Measurements from ENCODE around the gene TET3. TPM values are rescaled to one million over a fixed set of nuclear protein-coding genes. Genes with fewer than 3 reads are reported as not detected.

TET3 gene
- total and polyA plus RNA-seq, 2 experiments from 2014 or later = 3.6 to 14.5 TPM

DNA sequence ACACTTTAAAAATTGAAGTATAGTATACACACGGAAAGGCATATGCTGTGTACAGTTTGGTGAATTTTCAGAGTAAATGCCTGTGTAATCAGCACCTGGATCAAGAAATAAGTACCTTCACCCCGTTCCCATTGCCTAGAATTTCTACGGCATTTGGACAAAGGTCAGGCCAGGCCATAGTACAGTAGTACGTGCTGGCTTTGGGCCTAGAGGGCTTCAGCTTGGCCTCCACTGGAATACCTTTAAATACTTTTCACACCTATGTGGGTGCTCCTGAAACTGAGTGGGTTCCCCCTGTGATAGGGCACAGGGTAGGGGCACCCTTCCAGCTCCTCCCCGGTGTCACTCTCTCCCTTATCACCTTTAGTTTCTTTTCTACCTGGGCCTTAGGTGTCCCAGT, 26.5 kb downstream of the TET3 start:
- no peaks in the 10 kb centered on the region for H3K9me3 ChIP-seq (ENCODE audit: low read depth)
- peaks cover 62% of the 10 kb centered on the region for H4K20me1 ChIP-seq (ENCODE audit: insufficient read depth, poor library complexity, severe bottlenecking)
- TF ChIP-seq, protein P1, sequence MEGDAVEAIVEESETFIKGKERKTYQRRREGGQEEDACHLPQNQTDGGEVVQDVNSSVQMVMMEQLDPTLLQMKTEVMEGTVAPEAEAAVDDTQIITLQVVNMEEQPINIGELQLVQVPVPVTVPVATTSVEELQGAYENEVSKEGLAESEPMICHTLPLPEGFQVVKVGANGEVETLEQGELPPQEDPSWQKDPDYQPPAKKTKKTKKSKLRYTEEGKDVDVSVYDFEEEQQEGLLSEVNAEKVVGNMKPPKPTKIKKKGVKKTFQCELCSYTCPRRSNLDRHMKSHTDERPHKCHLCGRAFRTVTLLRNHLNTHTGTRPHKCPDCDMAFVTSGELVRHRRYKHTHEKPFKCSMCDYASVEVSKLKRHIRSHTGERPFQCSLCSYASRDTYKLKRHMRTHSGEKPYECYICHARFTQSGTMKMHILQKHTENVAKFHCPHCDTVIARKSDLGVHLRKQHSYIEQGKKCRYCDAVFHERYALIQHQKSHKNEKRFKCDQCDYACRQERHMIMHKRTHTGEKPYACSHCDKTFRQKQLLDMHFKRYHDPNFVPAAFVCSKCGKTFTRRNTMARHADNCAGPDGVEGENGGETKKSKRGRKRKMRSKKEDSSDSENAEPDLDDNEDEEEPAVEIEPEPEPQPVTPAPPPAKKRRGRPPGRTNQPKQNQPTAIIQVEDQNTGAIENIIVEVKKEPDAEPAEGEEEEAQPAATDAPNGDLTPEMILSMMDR (IDR thresholded peaks at IDR 0.05; ENCODE audit: poor library complexity) = no peak
- TF ChIP-seq EZH2 (IDR thresholded peaks at IDR 0.05; ENCODE audit: borderline replicate concordance) = no peak
- no peak for TF ChIP-seq EZH2phosphoT487 (IDR thresholded peaks at IDR 0.05; ENCODE audit: low read depth, severe bottlenecking, unreplicated experiment)
- H3K36me3 ChIP-seq (replicated peaks; ENCODE audit: insufficient read depth, low read depth) = no peaks in the 10 kb centered on the region
- H3K27me3 ChIP-seq = no peaks in the 10 kb centered on the region
- no peaks in the 10 kb centered on the region for H3K9me2 ChIP-seq (replicated peaks; ENCODE audit: insufficient read depth)
- no peak overlapping the region for H3K27ac ChIP-seq
- no peak overlapping the region for H3K4me2 ChIP-seq
- peaks cover 97% of the 10 kb centered on the region for H3K79me2 ChIP-seq
- H3K4me1 ChIP-seq (ENCODE audit: insufficient read depth) = no peaks in the 10 kb centered on the region
- H2AFZ ChIP-seq = no peak overlapping the region
- WGBS (ENCODE audit: low lambda C conversion rate, missing lambda C conversion rate) = 84% methylated on average over 5 of the region's 5 CpGs
- no peak for DNase-seq (ENCODE audit: low spot score)
- H3K4me3 ChIP-seq = no peak overlapping the region

DNA sequence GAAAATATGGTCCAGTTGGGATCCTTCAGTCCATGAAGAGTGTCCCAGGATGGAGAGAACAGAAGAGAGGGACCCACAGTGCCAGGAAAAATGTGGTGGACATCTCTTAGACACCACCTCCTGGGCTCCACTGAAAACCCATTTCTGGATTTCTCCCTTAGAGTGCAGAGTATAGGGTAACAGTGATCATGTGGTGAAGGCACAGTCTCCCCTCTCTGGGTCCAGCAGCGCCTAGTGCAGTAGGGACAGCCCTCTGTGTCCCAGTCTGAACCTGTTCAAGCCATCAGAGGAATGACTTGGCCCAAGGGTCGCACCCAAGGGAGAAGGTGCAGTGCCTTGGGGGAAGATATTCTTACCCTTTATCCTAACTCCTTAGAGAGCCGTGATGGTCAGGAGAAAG, 30.1 kb downstream of the TET3 start:
- H3K4me3 ChIP-seq = no peak overlapping the region
- peaks cover 42% of the 10 kb centered on the region for H4K20me1 ChIP-seq (ENCODE audit: insufficient read depth, poor library complexity, severe bottlenecking)
- H3K79me2 ChIP-seq = peaks cover 94% of the 10 kb centered on the region
- no peak overlapping the region for H2AFZ ChIP-seq
- no peaks in the 10 kb centered on the region for H3K4me1 ChIP-seq (ENCODE audit: insufficient read depth)
- WGBS (ENCODE audit: low lambda C conversion rate, missing lambda C conversion rate) = 100% methylated on average over 3 of the region's 3 CpGs
- DNase-seq (ENCODE audit: low spot score) = no peak
- H3K9me3 ChIP-seq (ENCODE audit: low read depth) = no peaks in the 10 kb centered on the region
- H3K36me3 ChIP-seq (replicated peaks; ENCODE audit: insufficient read depth, low read depth) = no peaks in the 10 kb centered on the region
- H3K27me3 ChIP-seq = no peaks in the 10 kb centered on the region
- no peaks in the 10 kb centered on the region for H3K9me2 ChIP-seq (replicated peaks; ENCODE audit: insufficient read depth)
- no peak overlapping the region for H3K4me2 ChIP-seq
- TF ChIP-seq EZH2phosphoT487 (IDR thresholded peaks at IDR 0.05; ENCODE audit: low read depth, severe bottlenecking, unreplicated experiment) = no peak
- TF ChIP-seq, protein P1 (IDR thresholded peaks at IDR 0.05; ENCODE audit: poor library complexity) = no peak
- TF ChIP-seq EZH2 (IDR thresholded peaks at IDR 0.05; ENCODE audit: borderline replicate concordance) = no peak
- no peak overlapping the region for H3K27ac ChIP-seq

DNA sequence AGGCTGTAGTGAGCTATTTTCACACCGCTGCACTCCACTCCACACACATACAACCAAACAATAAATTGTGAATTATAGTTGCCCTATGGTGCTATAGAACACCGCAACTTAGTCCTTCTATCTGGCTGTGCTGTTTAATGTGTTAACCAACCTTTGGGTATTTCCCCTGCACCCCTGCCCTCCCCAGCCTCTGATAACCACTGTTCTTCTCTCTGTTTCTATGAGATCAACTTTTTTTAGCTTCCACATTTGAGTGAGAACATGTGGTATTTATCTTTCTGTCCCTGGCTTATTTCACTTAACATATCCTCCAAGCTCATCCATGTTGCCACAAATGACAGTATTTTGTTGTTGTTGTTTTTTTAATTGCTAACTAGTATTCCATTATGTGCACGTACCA, 32.5 kb downstream of the TET3 start:
- 88% methylated on average over 3 of the region's 3 CpGs for WGBS (ENCODE audit: low lambda C conversion rate, missing lambda C conversion rate)
- H3K27me3 ChIP-seq = no peaks in the 10 kb centered on the region
- H3K9me2 ChIP-seq (replicated peaks; ENCODE audit: insufficient read depth) = no peaks in the 10 kb centered on the region
- no peak overlapping the region for H3K27ac ChIP-seq
- H3K4me1 ChIP-seq (ENCODE audit: insufficient read depth) = no peaks in the 10 kb centered on the region
- H2AFZ ChIP-seq = no peak overlapping the region
- H3K4me3 ChIP-seq = no peak overlapping the region
- DNase-seq (ENCODE audit: low spot score) = no peak
- no peak overlapping the region for H3K4me2 ChIP-seq
- peaks cover 36% of the 10 kb centered on the region for H4K20me1 ChIP-seq (ENCODE audit: insufficient read depth, poor library complexity, severe bottlenecking)
- no peaks in the 10 kb centered on the region for H3K36me3 ChIP-seq (replicated peaks; ENCODE audit: insufficient read depth, low read depth)
- H3K9me3 ChIP-seq (ENCODE audit: low read depth) = no peaks in the 10 kb centered on the region
- peaks cover 92% of the 10 kb centered on the region for H3K79me2 ChIP-seq
- TF ChIP-seq EZH2phosphoT487 (IDR thresholded peaks at IDR 0.05; ENCODE audit: low read depth, severe bottlenecking, unreplicated experiment) = no peak
- TF ChIP-seq, protein P1 (IDR thresholded peaks at IDR 0.05; ENCODE audit: poor library complexity) = no peak
- TF ChIP-seq EZH2 (IDR thresholded peaks at IDR 0.05; ENCODE audit: borderline replicate concordance) = no peak

DNA sequence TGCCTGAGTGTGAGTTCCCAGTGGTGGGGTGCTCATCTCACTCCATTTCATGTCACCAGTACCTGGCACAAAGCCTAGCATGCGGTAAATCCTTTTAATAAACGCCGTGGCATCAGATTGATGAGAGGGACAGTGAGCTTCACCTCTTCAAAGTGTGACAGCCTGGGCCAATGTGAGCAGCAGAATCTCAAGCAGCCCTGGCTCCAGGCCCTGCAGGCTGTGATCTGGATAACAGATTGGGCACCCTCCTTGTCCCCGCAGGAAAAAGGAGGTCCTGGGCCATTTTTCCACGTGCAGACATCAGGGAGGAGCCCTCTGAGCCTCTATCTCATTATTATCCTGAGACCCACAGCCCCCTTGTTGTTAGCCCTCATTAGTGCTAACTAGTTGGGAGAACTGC, 34.8 kb downstream of the TET3 start:
- Histone ChIP-seq H3K4me2 (no peak overlapping the region), H3K4me3 (no peak overlapping the region), H3K27ac (no peak overlapping the region), H2AFZ (no peak overlapping the region), H4K20me1 (ENCODE audit: insufficient read depth, poor library complexity, severe bottlenecking) (peaks cover 34% of the 10 kb centered on the region), H3K79me2 (peaks cover 93% of the 10 kb centered on the region), H3K36me3 (replicated peaks; ENCODE audit: insufficient read depth, low read depth) (no peaks in the 10 kb centered on the region), H3K27me3 (no peaks in the 10 kb centered on the region), H3K4me1 (ENCODE audit: insufficient read depth) (no peaks in the 10 kb centered on the region), H3K9me2 (replicated peaks; ENCODE audit: insufficient read depth) (no peaks in the 10 kb centered on the region), H3K9me3 (ENCODE audit: low read depth) (no peaks in the 10 kb centered on the region)
- no peak for DNase-seq (ENCODE audit: low spot score)
- 80% methylated on average over 5 of the region's 5 CpGs for WGBS (ENCODE audit: low lambda C conversion rate, missing lambda C conversion rate)
- no peak for TF ChIP-seq EZH2phosphoT487 (IDR thresholded peaks at IDR 0.05; ENCODE audit: low read depth, severe bottlenecking, unreplicated experiment)
- no peak for TF ChIP-seq EZH2 (IDR thresholded peaks at IDR 0.05; ENCODE audit: borderline replicate concordance)
- TF ChIP-seq, protein P1 (IDR thresholded peaks at IDR 0.05; ENCODE audit: poor library complexity) = no peak
